Upper lobe of left lung (tissue), 4 donors: Measurements from ENCODE around the gene BCKDK.
A peak's percentile ranks its signal among the peaks of the same experiment; 100 is the strongest.

Experiments used
- CTCF ChIP-seq, 6 experiments: fragments of 450-650 bp in 4 of 6; fragments of 200-600 bp in 2 of 6; sonication (generic) in 2 of 6; IDR thresholded peaks; one replicate each; pipeline ENCODE4 v1.5.1; 2016 to 2019; ENCODE audit warnings: antibody characterized with exemption in 6 of 6
- POLR2AphosphoS5 ChIP-seq, 2 donors: sonication (generic); formaldehyde crosslinking; IDR thresholded peaks; one replicate each; pipeline ENCODE4 v1.5.1; 2017; ENCODE audit warnings: antibody characterized with exemption in 2 of 2

GRCh38 chr16:31108035-31108793 lies at the start of gene BCKDK:
- TF ChIP-seq CTCF (IDR thresholded peaks at IDR 0.05) (no peak), POLR2AphosphoS5 (IDR thresholded peaks at IDR 0.05) (peak; percentile 47 to 78)
